GM18508 (cell line): Measurements from ENCODE around the gene INKA2.

Source experiments
- ATAC-seq: cut with Tn5 transposase; IDR thresholded peaks from one replicate; pipeline ENCODE4 v1.9.1; 2021; ENCODE audit warnings: moderate number of reproducible peaks; ENCODE audit not compliant: insufficient read depth, unreplicated experiment

INKA2 gene

DNA sequence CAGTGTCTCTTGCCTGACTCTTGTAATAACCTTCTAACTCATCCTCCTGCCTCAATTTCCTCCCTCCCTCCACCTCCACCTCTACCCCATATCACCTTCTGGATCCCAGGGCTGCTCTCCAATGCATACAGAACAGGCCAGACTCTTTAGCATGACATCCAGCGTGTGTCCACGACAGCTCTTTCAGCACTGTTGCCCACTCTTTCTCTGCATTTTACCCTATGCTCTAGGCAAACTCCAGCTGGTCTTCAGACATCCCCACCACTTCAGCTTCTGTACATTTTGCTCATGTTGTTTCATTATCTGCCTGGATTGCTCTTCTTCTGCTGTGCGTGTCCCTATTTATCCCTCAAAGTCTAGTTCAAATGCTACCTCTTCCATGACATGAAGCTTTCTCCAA lies 4.8 kb downstream of the INKA2 start:
- ATAC-seq = no peak

DNA sequence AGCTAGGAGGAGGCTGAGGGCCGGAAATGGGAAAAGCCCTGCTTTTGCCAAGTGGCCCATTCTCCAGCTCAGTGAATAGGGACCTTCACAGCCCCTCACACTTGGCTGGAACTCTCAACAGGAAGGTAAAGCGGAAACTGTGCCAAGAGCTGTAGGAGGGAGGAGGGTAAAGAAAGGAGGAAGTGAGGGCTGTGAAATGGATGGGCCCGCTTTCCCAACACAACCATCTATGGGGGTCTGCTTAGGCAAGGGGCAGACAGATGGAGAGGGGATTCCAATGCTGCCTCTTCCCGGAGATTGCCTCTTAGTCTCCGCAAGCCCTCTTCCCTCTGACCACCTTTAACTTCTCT lies 5.2 kb downstream of the INKA2 start:
- ATAC-seq = no peak

DNA sequence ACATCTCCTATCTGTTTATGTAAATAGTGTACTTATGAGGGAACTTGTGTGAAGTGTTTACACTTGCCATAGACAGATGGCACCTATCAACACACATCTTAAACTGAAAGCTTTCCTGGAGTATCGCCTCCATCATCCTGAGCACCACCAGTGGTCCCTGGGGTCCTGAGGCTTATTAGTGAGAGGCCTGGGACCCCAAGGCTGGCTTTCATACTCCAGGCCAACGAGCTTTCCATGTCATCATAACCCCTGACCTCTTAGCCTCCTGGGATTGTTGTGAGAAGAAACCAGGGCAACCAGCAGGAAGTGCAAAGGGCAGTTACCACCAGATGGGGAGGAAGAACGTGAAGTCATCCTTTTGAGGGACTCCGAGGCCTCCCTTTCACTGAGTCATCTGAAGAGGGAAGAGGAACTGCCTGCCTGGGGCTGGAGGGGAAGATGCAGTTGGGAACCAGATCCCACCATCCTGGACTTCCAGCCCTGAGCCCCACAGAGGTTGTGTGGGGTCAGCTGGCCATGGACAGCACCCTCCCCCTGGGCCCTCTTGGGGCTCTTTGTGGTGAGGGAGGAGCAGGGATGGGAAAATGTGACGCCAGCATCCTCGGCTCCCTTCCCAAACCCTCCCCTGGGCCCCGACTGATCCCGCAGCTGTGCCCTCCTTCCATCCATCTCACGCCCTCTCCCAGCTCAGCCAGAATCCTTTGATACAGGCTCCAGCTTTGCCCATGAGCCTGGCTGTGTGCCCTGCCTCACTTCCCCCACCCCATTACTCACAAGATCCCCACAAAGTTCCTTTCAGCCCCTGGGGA lies 5.8 kb downstream of the INKA2 start:
- ATAC-seq = no peak

DNA sequence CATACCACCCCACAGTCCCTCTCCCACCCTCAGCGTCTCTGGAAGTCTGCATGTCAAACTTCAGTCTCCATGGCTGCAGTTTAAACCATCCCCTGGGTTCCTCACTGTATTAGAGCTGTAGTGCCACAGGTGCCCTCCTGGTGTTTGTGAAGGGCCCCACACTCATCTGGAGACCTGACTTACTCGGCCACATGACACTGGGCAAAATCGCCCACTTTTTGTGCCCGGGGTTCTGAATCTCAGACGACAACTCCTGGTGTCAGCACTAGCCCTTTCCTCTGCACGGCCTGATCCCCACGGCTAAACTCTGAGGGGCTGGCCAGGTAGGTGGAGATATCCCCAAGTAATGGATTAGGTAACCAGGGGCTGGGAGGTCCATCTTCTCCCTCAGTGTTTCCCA lies 6.5 kb downstream of the INKA2 start:
- ATAC-seq = no peak

DNA sequence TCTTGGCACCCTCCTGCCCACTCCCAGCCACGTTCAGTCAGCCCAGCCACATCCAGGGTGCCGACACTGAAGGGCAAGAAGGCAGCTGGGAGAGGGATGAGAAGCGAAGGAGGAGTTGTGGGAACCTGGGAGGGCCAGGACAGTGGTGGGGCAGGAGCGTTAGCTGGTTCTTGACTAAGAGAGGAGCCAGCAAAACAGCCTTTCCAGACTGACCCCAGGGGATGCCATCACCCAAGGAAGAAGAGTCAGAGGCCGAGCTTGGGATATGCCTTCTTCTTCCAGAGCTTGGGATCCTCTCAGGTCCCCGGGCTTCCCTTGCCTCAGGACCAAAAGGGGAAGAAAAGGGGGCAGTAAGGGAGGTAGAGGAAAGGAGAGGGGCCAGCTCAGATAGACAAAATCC lies 7.2 kb downstream of the INKA2 start:
- no peak for ATAC-seq

DNA sequence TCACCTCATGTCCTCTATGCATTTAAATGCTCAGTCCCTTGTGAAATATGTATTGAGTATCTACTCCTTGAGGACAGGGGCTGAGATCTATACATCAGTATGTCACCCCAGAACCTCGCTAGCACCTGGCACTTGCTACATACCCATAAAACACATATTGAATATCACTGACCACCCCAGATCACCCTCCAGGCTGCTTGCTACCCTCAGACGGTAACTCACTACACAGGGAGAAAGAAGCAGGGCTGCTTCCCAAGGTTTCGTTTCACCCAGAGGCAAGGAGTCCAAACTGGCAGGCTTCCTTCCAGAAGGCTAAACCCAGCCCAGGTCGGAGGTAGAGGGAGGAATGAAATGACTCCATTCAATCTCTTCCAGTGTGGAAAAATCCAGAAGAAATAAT lies 8.5 kb downstream of the INKA2 start:
- ATAC-seq = no peak

DNA sequence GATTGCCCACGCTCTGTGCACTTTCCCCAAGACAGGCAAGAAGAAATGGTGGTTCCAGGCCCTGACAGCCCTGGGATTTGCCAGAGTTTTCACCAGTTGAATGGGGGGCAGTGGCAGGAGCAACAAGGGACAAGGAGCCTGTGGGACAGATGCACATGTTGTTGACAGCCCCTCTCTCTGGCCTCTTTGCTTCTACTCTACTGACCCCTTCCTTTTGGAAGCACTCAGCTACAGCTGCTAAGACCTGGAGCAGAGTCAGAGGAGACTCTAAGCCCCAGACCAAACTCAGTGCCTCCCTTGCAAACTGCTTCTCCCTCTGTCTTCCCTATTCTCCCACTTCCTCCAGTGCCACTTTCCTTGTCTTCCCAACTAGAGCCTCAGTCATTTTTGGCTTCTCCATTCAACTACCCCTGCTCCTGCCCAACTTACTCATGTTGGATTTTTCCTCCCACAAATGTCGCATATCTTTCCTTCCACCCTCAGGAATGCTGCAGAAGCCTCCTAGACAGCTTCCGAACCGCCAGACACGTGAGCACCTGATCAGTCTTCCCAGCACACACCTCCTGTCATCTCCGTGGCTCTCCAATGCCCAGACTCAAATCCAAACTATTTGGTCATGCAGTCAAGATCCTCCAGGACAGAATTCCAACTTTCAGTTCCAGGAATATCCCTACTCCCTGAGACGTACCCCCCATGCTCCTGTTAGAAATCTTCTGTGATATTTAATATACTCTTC lies 9.1 kb downstream of the INKA2 start:
- no peak for ATAC-seq

DNA sequence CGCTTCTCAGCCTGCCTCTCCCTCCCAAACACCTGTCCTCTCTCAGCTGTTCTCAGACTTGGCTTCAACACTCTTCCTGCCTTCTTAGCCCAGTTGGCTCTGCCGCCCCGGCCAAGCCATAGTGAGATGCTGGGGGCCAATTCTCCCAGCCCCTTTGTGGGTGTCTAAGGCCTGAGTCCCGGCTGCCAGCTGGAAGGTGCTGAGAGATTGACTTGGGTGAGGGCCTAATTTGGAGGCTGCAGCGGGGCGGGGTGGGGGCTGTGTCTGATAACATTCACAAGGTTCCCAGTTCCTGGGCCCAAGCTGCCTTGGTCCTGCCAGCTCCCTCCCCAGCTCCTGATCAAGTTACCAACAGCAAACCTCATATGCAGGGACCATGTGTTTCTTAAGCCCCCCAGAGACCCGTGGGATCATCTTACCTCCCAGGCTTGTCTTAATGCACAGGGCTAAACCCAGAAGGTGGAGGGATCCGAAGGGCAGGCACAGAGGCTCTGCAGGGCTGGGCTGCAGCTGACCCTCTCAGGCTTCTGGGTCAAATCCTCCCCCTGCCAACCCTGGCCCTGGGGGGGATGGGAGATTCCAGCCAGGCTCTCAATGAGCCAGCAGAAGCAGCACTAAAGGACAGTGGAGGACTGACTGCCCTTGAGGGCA lies 9.8 kb downstream of the INKA2 start:
- ATAC-seq = no peak

DNA sequence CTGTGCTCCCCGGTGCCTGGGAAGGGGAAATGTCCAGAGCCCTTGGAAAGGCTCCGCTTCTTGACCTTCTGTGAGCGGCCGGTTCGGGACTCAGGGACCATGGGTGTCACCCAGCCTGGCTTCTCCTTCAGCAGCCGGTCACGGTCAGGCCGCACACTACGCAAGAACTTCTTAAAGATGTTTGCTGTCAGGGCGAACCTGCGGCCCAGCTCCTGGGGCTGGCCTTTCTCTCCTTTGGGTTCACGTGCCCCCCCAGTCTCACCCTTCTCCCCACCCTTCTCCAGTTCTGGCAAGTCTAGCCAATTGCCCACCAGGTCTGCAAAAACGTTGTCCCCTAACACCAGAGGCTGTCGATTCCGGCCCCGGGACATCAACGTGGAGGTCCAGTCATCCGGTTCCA lies 12.1 kb downstream of the INKA2 start:
- ATAC-seq = no peak

DNA sequence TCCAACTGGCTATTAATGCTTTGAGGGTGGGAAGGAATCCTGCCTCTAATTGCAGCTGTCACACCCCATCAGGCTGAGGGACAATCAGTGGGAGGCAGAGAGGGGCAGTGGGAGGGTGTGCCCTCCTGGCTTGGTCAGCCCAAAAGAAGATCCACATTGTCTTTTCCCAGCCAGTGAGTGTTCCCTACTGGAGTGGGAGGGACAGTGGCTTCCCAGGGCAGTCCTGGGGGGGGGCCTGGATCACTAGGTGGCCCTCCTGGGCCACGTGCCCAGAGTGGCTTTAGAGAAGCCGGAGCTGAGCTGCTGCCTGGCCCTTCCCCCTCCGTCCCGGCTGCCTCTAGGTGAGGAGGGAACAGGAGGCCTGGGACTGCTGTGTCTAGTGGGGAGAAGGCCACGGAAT lies 14.0 kb downstream of the INKA2 start:
- no peak for ATAC-seq

DNA sequence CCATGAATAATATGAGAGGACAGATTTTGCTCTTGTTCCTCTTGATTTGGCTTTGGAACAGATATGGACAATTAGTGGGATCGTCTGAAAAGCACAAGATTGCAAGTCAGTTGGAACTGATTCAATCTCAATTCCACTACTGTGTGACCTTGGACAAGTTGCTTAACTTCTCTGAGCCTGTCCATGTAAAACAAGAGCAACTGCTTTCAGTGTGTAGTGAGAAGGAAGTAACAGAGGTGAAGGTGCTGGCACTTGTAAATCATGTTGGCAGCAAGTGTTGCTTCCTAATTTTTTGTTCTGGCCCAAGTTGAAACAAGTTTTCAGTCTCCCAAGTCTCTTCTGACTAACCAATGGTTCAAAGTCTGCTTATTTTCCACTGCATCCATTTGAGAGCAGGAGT lies 15.3 kb downstream of the INKA2 start:
- no peak for ATAC-seq

DNA sequence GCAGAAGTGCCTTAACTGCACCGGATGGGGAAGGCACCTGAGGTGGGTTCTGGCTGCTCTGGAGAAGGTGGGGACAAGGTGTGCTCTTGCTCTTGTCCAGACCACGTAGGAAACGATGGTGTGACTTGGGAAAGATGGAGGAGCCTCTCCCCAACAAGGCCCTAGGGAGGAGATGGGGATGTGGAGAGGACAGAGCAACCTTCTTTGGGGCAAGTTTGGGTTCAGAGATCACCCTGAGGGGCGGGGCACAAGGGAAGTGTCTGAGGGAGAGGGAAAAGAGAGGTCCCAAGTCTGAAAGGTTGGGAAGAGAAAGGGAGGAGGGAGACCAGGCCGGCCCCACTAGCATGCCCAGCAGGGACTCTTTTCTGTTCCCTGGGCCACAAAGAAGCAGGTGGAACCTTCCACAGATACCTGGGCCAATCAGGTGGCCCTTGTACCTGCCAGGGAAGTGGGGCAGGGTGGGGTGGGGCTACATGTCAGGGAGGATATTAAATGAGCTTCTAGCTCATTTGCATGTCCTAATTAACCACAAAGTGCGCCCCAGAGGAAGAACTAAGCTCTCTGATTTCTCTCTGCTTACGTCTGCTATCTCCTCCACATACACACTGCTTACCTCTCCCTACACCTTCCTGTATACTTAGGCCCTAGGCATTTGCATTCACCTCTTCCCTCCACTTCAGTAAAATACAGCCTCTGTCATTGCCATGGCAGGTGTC lies 15.9 kb downstream of the INKA2 start:
- no peak for ATAC-seq

DNA sequence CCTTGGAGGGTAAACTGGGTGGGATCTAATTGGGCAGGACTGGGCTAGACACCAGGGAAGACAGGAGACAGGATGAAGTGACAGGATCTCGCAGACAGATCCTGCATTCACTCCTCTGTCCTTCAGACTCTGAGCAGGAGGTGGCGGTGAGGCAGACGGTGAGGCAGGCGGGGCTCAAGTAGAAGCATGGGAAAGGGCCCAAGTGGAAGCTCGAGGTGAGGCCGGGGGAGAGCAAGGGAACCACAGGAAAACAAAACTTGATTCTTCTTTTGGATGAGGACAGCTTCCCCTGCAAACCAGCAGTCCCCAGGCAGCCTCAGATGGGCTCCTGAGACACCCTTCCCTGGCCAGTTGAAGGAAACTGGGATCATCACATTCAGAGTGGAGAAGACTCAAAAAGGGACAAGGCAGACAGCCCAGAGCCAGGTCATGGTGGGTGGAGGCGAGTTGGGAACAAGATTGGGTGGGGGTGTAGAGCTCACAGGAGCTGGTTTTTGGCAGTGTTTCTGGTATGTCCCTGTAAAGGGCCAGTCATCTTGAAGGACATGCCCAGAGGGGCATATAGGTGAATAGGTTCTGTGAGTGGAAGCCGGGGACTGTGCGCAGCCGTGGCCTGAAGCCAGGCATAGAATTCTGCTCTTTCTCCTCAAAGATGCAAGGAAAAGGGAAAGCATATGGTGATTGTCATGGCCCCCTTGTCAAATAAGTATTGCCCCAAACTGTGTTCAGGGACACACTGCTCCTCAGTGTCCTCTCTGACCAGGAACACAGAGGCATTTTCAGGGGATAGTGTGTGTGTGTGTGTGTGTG lies 18.0 kb downstream of the INKA2 start:
- ATAC-seq = no peak

DNA sequence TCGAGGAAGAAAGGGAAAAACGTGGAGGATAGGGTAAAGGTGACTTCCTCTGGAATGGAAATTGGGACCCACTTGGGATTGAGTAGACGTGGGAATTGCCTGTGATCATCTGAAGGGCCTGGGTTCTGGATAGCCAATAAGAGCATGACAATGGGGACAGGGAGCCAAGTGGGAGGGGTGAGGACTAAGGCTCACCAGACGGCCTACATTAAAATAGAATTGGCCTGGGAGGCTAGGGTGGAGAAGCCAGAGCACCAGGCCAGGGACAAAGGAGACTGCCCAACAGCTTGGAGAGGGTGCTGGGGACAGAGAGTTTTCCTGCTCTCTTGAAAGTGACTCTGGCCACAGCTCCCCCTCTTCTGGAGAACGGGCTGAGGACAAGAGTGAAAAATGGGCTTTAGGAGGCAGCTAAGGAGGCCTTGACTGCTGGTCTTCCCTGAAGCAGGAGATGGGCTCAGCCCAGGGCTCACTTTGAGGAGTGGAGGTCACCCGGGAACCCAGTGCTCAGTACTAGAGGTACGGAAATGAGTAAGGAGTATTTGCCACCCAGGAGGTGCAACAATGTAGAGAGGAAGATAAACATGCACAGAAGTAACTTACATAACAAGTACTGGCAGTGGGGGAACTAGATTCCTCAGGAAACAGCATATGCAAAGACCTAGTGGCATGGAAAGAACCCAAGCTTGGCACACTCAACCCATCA lies 18.8 kb downstream of the INKA2 start:
- no peak for ATAC-seq

DNA sequence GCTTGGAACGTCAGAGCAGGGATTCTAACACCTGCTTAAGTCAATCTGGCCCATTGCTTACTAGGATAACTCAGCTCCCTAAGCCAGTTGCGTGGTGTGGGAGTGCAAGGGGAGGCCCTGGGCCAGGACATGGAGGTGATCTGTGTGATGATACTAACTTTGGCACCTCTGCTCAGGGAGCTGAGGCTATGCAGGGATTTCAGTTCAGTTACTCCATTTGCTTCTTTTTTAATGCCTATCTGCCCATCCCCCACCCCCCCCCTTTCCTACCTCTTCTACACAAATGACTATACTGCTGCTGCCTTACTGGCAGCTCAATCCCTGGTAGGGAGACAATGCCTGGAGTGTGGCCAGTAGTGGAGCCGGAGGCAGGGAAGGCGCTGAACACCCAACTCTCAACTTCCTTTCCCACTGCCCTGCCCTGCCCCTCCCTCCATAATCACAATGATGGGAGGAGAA lies 19.5 kb downstream of the INKA2 start:
- ATAC-seq = no peak

DNA sequence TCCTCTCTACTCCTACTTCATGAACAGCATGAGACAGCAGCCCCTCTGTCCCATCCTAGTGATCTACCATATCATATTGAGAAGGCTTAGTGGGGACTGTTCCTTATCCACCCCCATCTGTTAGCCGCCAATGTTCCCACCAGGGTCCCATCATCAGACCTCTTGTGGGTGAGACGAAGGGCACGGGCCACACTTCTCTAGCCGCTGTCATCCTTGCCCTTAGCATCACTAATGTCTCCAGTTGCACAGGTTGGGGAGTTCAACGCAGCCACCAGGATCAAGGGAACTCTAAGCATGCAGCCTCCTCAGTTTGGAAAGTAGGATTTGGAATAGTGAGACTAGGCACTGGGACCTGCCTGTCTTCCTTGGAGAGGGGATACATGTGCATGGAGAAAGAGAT lies 20.1 kb downstream of the INKA2 start:
- ATAC-seq = no peak

DNA sequence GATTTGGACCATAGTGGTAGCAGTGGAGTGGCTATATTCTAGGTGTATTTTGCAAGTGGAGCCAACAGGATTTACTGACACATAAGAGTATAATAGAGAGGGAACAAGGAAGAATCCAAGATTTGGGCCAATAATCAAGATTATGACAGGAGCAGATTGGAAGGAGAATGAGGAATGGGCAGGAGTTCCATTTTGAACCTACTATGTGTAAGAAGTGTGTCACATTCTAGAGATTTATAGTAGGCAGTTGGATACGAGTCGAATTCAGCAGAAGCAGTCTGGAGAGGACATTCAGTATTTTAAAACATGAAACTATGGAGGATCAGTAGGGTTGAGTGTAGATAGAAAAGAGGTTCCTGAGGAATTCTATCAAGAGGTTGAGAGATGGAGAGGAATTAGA lies 21.7 kb downstream of the INKA2 start:
- no peak for ATAC-seq

DNA sequence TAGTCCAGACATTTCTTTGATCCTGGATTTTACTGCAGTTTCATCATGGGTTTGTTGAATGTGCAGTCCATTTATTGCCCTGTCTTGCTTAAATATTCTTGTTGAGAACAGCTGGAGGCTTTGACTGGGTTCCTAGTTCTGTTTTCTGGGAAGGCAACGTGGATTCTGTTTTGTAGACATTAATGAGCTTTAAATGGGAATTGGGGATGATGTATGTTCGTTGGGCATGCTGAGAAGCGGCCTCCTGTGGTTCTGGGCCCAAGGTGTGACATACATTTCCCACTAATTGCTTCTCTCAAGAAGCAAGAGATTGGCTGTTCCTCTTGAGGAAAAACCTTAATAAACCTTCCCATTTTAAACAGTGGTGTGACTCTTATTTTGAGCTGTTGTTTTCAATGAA lies 22.9 kb downstream of the INKA2 start:
- no peak for ATAC-seq

DNA sequence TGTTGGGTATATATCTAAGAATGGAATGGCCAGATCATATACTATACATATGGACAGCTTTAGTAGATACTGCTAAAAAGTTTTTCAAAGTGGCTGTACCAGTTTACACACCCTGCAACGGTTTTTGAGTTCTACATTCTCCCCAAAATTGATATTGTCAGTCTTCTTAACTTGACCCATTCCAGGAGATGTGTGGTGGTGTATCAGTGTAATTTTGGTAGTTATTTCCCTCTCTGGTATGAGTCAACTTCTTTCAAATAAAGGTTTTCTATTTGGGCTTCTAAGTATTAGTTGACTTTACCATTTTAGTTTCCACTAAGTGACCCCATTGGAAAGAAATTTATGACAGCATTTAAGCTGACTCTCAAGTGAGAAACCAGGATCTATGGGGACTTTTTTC lies 29.2 kb downstream of the INKA2 start:
- ATAC-seq = no peak
